ENCODE measurements around the gene MBP. TPM values are rescaled to one million over a fixed set of nuclear protein-coding genes. Genes with fewer than 3 reads are reported as not detected.
A peak's percentile ranks its signal among the peaks of the same experiment; 100 is the strongest.

The MBP gene
- total RNA-seq, 1 donor from 2014 or later: 2.0 TPM

DNA sequence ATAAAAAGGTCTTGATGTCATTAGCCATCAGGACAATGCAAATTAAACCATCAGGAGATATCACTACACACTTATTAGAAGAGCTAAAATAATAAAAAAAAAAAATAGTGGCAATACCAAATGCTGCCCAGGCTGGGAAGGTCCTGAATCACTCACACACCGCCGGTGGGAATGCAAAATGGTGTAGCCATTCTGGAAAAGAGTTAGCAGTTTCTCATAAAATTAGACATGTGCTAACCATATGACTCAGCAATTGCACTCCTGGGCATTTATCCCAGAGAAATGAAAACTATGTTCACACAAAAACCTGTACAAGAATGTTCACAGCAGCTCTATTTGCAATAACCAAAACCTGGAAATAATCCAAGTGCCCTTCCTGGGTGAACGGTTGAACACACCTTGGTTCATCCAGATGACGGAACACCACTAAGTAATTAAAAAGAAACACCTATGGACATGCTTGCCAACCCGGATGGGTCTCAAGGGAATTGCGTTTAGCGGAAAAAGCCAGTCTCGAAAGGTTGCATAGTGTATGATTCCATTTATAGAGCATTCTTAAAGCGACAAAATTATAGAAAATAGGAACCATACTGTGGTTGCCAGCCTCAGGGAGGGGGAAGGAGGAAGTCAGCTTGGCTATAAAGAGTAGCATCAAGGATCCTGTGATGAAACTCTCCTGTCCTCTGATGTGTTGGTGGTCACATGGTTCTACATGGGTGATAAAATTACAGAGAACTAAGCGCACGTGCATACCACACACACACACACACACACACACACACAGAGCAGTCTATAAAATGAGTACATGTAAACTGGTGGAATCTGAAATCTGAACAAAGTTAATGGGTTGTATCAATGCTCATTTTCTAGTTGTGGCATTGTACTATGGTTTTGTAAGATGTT lies 4.6 kb downstream of the MBP start:
- Mint-ChIP-seq H3K27ac (ENCODE audit: unreplicated experiment) (no peak overlapping the region), H3K4me3 (peak overlapping the region; percentile 19), H3K36me3 (ENCODE audit: low read depth) (no peaks in the 10 kb centered on the region), H3K4me1 (peaks cover 14% of the 10 kb centered on the region), H3K9me3 (no peaks in the 10 kb centered on the region), H3K27me3 (ENCODE audit: low read depth) (peaks cover 51% of the 10 kb centered on the region)
- TF ChIP-seq, protein P1, sequence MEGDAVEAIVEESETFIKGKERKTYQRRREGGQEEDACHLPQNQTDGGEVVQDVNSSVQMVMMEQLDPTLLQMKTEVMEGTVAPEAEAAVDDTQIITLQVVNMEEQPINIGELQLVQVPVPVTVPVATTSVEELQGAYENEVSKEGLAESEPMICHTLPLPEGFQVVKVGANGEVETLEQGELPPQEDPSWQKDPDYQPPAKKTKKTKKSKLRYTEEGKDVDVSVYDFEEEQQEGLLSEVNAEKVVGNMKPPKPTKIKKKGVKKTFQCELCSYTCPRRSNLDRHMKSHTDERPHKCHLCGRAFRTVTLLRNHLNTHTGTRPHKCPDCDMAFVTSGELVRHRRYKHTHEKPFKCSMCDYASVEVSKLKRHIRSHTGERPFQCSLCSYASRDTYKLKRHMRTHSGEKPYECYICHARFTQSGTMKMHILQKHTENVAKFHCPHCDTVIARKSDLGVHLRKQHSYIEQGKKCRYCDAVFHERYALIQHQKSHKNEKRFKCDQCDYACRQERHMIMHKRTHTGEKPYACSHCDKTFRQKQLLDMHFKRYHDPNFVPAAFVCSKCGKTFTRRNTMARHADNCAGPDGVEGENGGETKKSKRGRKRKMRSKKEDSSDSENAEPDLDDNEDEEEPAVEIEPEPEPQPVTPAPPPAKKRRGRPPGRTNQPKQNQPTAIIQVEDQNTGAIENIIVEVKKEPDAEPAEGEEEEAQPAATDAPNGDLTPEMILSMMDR (conservative IDR thresholded peaks at IDR 0.05): no peak
- DNase-seq (ENCODE audit: low read depth, low spot score): no peak

DNA sequence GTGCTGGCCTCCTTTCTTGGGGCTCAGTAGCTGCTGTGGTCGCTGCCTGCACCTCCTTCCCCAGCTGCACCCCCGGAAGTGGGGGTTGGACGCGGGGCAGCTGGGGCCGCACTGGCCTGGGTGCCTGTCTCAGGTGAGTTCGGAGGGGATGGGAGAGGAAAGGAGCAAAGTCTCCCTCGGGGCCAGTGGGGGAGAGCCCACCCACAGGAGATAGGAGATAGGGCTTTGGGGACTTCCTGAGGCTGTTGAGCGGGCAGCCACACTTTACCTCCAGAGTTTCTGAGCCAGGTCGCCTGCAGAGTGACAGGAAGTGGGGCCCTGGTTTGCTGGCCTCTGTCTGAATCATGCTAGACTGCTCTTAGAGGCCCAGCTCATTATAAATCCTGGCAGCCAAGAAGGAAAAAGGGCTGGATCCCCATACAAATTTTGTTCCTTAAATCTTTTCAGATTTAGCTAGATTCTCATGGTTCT lies 8.1 kb downstream of the MBP start:
- peaks cover 28% of the 10 kb centered on the region for H3K27me3 Mint-ChIP-seq (ENCODE audit: low read depth)
- peaks cover 5% of the 10 kb centered on the region for H3K4me1 Mint-ChIP-seq
- TF ChIP-seq, protein P1 (conservative IDR thresholded peaks at IDR 0.05): no peak
- H3K4me3 Mint-ChIP-seq: no peak overlapping the region
- no peaks in the 10 kb centered on the region for H3K9me3 Mint-ChIP-seq
- H3K36me3 Mint-ChIP-seq (ENCODE audit: low read depth): no peaks in the 10 kb centered on the region
- H3K27ac Mint-ChIP-seq (ENCODE audit: unreplicated experiment): no peak overlapping the region
- DNase-seq (ENCODE audit: low read depth, low spot score): no peak

- no peak overlapping the region for H3K4me3 Mint-ChIP-seq
- TF ChIP-seq, protein P1 (conservative IDR thresholded peaks at IDR 0.05): no peak
- H3K27ac Mint-ChIP-seq (ENCODE audit: unreplicated experiment): no peak overlapping the region
- H3K9me3 Mint-ChIP-seq: no peaks in the 10 kb centered on the region
- peaks cover 18% of the 10 kb centered on the region for H3K27me3 Mint-ChIP-seq (ENCODE audit: low read depth)
- peaks cover 5% of the 10 kb centered on the region for H3K4me1 Mint-ChIP-seq
- no peak for DNase-seq (ENCODE audit: low read depth, low spot score)
- no peaks in the 10 kb centered on the region for H3K36me3 Mint-ChIP-seq (ENCODE audit: low read depth)
Observed at GRCh38 chr18:77123320-77124231, 9.0 kb downstream of the MBP start.

- no peaks in the 10 kb centered on the region for H3K36me3 Mint-ChIP-seq (ENCODE audit: low read depth)
- TF ChIP-seq, protein P1 (conservative IDR thresholded peaks at IDR 0.05): no peak
- H3K27ac Mint-ChIP-seq (ENCODE audit: unreplicated experiment): no peak overlapping the region
- H3K4me1 Mint-ChIP-seq: peaks cover 5% of the 10 kb centered on the region
- H3K4me3 Mint-ChIP-seq: no peak overlapping the region
- no peaks in the 10 kb centered on the region for H3K9me3 Mint-ChIP-seq
- H3K27me3 Mint-ChIP-seq (ENCODE audit: low read depth): peaks cover 1% of the 10 kb centered on the region
- DNase-seq (ENCODE audit: low read depth, low spot score): no peak
Observed at GRCh38 chr18:77121523-77121922, 11.1 kb downstream of the MBP start.

- Mint-ChIP-seq H3K4me1 (peaks cover 4% of the 10 kb centered on the region), H3K36me3 (ENCODE audit: low read depth) (no peaks in the 10 kb centered on the region), H3K4me3 (no peak overlapping the region), H3K9me3 (no peaks in the 10 kb centered on the region), H3K27me3 (ENCODE audit: low read depth) (no peaks in the 10 kb centered on the region), H3K27ac (ENCODE audit: unreplicated experiment) (no peak overlapping the region)
- no peak for DNase-seq (ENCODE audit: low read depth, low spot score)
- TF ChIP-seq, protein P1 (conservative IDR thresholded peaks at IDR 0.05): no peak
Observed at GRCh38 chr18:77119851-77120491, 12.6 kb downstream of the MBP start.
